ENCODE results near the gene TUBB2B. TPM values are rescaled to one million over a fixed set of nuclear protein-coding genes. Genes with fewer than 3 reads are reported as not detected.

The TUBB2B gene
- total and polyA plus RNA-seq, 2 experiments from 2014 or later, result 355 to 794 TPM

GRCh38 chr6:3250231-3250675 is 22.8 kb upstream of the TUBB2B start (continued):
- no peak for TF ChIP-seq REST (IDR thresholded peaks at IDR 0.05; ENCODE audit: unreplicated experiment)
- no peak for TF ChIP-seq CREB1 (CRISPR knock-in tag; IDR thresholded peaks at IDR 0.05; ENCODE audit: low read depth)
- no peak for TF ChIP-seq NANOG (IDR thresholded peaks at IDR 0.05; ENCODE audit: borderline replicate concordance)
- TF ChIP-seq ZNF114 (CRISPR knock-in tag; IDR thresholded peaks at IDR 0.05), result no peak
- TF ChIP-seq POLR2AphosphoS5 (IDR thresholded peaks at IDR 0.05; ENCODE audit: low read depth), result no peak
- no peak for TF ChIP-seq EZH2phosphoT487 (IDR thresholded peaks at IDR 0.05; ENCODE audit: unreplicated experiment)
- TF ChIP-seq CTCF (conservative IDR thresholded peaks at IDR 0.05; ENCODE audit: low read depth in 2 of 2), result no peak
- TF ChIP-seq, protein P1, sequence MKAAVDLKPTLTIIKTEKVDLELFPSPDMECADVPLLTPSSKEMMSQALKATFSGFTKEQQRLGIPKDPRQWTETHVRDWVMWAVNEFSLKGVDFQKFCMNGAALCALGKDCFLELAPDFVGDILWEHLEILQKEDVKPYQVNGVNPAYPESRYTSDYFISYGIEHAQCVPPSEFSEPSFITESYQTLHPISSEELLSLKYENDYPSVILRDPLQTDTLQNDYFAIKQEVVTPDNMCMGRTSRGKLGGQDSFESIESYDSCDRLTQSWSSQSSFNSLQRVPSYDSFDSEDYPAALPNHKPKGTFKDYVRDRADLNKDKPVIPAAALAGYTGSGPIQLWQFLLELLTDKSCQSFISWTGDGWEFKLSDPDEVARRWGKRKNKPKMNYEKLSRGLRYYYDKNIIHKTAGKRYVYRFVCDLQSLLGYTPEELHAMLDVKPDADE (IDR thresholded peaks at IDR 0.05), result no peak

DNA sequence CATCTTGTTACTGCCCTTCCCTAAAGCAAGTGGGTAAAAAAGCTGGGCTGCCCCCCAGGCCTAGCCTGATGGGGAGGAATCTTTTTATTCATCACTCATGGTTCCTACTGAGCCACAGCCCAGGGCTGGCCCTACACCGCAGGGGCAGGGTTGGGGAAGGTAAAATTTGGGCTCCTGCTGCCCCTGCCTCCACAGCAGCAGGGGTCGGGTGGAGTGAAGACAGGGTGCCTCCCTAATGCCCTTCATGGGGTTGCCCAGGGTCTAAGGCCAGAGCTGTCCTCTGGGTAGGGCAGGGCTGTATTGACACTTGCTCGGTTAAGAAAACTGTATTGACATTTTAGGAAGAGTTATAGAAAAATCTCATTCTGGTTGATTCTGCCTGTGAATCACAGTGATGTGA is 22.4 kb upstream of the TUBB2B start:
- DNase-seq (ENCODE audit: low spot score) (no peak), ATAC-seq (no peak)
- H3K9me2 ChIP-seq (ENCODE audit: insufficient read depth), result no peaks in the 10 kb centered on the region
- H3F3A ChIP-seq (replicated peaks; ENCODE audit: low read depth), result 0 out of 2 replicates have a peak, but pooled peaks cover 7% of the 10 kb centered on the region
- Mint-ChIP-seq H3K36me3 (ENCODE audit: low read depth) (peaks cover 10% of the 10 kb centered on the region), H3K9me3 (peaks cover 8% of the 10 kb centered on the region), H3K27me3 (ENCODE audit: insufficient read depth, low read depth, poor library complexity) (peaks cover 8% of the 10 kb centered on the region), H3K4me3 (no peak overlapping the region), H3K27ac (no peak overlapping the region), H3K4me1 (peaks cover 24% of the 10 kb centered on the region)
- no peaks in the 10 kb centered on the region for H3K27me3 ChIP-seq (ENCODE audit: insufficient read depth)
- H3K36me3 ChIP-seq (ENCODE audit: insufficient read depth), result no peaks in the 10 kb centered on the region
- TF ChIP-seq, protein P1 (IDR thresholded peaks at IDR 0.05), result no peak
- TF ChIP-seq EZH2phosphoT487 (IDR thresholded peaks at IDR 0.05; ENCODE audit: unreplicated experiment) (no peak), ZNF114 (CRISPR knock-in tag; IDR thresholded peaks at IDR 0.05) (no peak), JUNB (IDR thresholded peaks at IDR 0.05; ENCODE audit: unreplicated experiment) (no peak)
- no peak overlapping the region for H3K27ac ChIP-seq (ENCODE audit: low read depth)
- no peaks in the 10 kb centered on the region for H3K79me2 ChIP-seq (replicated peaks; ENCODE audit: insufficient read depth)
- peaks cover 9% of the 10 kb centered on the region; the same call in 1 of the 2 replicates for H3K4me1 ChIP-seq (ENCODE audit: insufficient read depth)
- H3K4me2 ChIP-seq, result no peak overlapping the region
- H2AFZ ChIP-seq, result no peak overlapping the region
- no peak overlapping the region for H3K4me3 ChIP-seq
- H4K20me1 ChIP-seq (replicated peaks; ENCODE audit: insufficient read depth), result no peaks in the 10 kb centered on the region
